ENCODE measurements around the gene COL23A1.
"Not testable (repeated sequence)": the region's sequence is repeated elsewhere in the genome, so short reads cannot be mapped to it uniquely, and the experiment has no call there.

The COL23A1 gene

GRCh38 chr5:178372142-178372571, 218.0 kb downstream of the COL23A1 start:
- Mint-ChIP-seq H3K4me1 (peaks cover 40% of the 10 kb centered on the region), H3K36me3 (ENCODE audit: low read depth) (peaks cover 21% of the 10 kb centered on the region), H3K4me3 (no peak overlapping the region), H3K27ac (peak overlapping the region; percentile 83), H3K27me3 (ENCODE audit: low read depth, poor library complexity) (peaks cover 11% of the 10 kb centered on the region), H3K9me3 (peaks cover 23% of the 10 kb centered on the region)
- DNase-seq, result no peak
- TF ChIP-seq, protein P1, sequence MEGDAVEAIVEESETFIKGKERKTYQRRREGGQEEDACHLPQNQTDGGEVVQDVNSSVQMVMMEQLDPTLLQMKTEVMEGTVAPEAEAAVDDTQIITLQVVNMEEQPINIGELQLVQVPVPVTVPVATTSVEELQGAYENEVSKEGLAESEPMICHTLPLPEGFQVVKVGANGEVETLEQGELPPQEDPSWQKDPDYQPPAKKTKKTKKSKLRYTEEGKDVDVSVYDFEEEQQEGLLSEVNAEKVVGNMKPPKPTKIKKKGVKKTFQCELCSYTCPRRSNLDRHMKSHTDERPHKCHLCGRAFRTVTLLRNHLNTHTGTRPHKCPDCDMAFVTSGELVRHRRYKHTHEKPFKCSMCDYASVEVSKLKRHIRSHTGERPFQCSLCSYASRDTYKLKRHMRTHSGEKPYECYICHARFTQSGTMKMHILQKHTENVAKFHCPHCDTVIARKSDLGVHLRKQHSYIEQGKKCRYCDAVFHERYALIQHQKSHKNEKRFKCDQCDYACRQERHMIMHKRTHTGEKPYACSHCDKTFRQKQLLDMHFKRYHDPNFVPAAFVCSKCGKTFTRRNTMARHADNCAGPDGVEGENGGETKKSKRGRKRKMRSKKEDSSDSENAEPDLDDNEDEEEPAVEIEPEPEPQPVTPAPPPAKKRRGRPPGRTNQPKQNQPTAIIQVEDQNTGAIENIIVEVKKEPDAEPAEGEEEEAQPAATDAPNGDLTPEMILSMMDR (IDR thresholded peaks at IDR 0.05), result no peak

DNA sequence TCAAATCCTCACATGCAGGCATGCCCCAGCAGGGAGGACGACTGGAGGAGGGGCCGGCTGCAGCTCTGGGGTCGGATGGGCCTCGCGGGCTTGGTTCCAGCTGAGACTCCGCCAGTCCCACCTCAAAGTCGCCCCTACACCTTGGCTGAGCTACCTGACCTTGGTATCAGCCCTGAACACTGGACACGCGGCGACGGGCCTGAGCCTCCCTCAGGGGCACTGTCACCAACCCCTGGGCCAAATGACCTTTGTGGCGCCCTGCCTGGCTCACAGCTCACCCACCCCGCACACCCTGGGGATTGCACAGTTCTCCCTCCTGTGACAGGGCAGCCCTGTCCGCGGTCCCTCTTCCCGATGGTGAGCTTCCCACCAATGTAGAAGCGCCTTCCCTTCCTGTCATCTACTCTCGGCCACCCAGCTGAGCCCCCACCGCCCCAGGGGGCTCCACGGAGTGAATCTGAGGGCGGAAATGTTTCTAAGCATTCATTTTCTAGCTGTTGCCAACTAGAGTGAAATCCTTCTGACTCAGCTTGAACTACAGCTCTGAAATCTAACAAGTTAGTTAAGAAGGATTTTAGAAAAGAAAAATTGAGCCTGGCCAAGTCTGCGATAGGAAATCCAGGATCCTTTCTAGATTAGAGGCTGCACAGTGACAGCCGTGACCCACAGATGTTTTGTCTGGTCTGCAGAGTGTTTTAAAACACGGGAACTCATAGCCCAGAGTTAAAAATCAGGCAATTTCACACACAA, 218.7 kb downstream of the COL23A1 start:
- Mint-ChIP-seq H3K9me3 (peaks cover 23% of the 10 kb centered on the region), H3K27ac (peak overlapping the region; percentile 83), H3K4me3 (no peak overlapping the region), H3K4me1 (peaks cover 39% of the 10 kb centered on the region), H3K36me3 (ENCODE audit: low read depth) (peaks cover 21% of the 10 kb centered on the region), H3K27me3 (ENCODE audit: low read depth, poor library complexity) (peaks cover 15% of the 10 kb centered on the region)
- DNase-seq, result no peak
- TF ChIP-seq, protein P1 (IDR thresholded peaks at IDR 0.05), result no peak

DNA sequence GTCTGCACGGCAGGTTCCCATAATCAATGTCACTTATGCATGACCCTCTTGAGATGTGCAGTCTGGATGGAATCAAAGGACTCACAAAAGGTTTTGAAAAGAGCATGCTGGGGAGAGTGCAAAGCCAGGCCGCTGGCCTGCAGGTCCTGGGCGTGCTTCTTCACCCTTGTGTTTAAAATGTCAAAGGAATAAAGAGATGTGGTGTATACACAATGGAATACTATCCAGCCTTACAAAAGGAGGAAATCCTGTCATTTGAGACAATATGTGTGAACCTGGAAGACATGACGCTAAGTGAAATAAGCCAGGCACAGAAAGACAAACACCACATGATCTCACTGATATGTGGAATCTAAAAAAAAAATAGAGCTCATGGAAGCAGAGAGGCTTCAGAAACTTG, 220.1 kb downstream of the COL23A1 start:
- H3K27ac Mint-ChIP-seq, result no peak overlapping the region
- H3K27me3 Mint-ChIP-seq (ENCODE audit: low read depth, poor library complexity), result peaks cover 18% of the 10 kb centered on the region
- peaks cover 40% of the 10 kb centered on the region for H3K4me1 Mint-ChIP-seq

DNA sequence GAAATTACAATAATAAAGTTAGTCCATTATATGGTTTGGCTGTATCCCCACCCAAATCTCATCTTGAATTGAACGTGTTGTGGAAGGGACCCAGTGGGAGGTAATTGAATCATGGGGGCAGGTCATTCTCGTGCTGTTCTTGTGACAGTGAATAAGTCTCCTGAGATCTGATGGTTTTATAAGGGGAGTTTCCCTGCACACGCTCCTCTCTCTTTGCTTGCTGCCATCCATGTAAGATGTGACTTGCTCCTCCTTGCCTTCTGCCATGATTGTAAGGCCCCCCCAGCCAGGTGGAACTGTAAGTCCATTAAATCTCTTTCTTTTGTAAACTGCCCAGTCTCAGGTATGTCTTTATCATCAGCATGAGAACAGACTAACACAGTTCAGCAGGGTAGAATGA, 220.7 kb downstream of the COL23A1 start:
- peaks cover 47% of the 10 kb centered on the region for H3K4me1 Mint-ChIP-seq
- peaks cover 21% of the 10 kb centered on the region for H3K36me3 Mint-ChIP-seq (ENCODE audit: low read depth)
- peaks cover 23% of the 10 kb centered on the region for H3K9me3 Mint-ChIP-seq
- not testable (repeated sequence) for H3K27ac Mint-ChIP-seq, DNase-seq, H3K4me3 Mint-ChIP-seq
- H3K27me3 Mint-ChIP-seq (ENCODE audit: low read depth, poor library complexity), result peaks cover 18% of the 10 kb centered on the region

More for the DNA sequence above, 220.1 kb downstream of the COL23A1 start:
- no peak for DNase-seq
- Mint-ChIP-seq H3K36me3 (ENCODE audit: low read depth) (peaks cover 21% of the 10 kb centered on the region), H3K9me3 (peaks cover 23% of the 10 kb centered on the region), H3K4me3 (no peak overlapping the region)
- TF ChIP-seq, protein P1 (IDR thresholded peaks at IDR 0.05), result no peak

DNA sequence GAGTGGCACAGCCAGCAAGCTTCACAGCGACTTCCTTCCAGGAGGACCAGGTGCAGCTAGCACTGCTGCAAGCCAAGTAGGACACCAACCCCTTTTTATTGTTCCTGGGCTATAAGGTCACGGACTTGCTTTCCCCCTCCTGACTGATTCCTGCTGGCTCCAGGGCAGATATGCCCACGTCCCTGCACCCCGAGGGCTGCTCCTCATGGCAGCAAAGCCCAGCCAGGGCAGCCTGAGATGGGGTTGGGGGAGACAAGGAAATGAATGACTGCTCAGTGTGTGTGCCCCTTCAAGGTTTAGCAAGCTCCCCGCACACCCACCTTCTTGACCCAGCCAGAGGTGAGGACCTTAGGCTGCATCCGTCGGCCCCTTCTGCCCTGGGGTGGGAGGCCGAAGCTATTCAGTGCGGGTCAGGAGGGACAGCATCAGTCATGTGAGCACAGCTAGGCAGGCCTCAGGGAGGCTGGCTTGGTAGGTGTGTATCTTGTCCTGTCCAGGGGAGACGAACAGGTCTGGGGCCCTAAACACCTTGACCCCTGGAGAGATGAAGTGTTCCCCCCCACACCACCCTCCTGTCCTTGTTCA, 221.4 kb downstream of the COL23A1 start:
- peaks cover 23% of the 10 kb centered on the region for H3K9me3 Mint-ChIP-seq
- H3K36me3 Mint-ChIP-seq (ENCODE audit: low read depth), result peaks cover 21% of the 10 kb centered on the region
- H3K4me1 Mint-ChIP-seq, result peaks cover 53% of the 10 kb centered on the region
- peaks cover 21% of the 10 kb centered on the region for H3K27me3 Mint-ChIP-seq (ENCODE audit: low read depth, poor library complexity)
- H3K4me3 Mint-ChIP-seq, result no peak overlapping the region
- no peak overlapping the region for H3K27ac Mint-ChIP-seq
- DNase-seq, result no peak
- TF ChIP-seq, protein P1 (IDR thresholded peaks at IDR 0.05), result no peak

DNA sequence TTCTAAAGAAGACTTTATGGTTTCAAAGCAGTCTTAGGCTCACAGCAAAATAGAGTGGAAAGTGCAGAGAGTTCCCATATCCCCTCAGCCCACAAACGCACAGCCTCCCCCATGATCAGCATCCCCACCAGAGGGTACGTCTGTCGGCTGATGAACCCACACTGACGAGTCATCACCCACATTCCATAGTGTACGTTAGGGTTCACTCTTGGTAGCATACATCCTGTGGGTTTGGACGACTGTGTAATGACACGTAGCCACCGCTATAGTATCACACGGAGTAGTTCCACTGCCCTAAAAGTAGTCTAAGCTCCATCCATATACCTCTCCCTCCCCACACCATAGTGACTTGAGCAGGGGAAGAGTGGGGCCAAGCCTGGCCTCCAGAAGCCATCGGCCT, 221.9 kb downstream of the COL23A1 start:
- DNase-seq, result no peak
- TF ChIP-seq, protein P1 (IDR thresholded peaks at IDR 0.05), result no peak
- no peak overlapping the region for H3K27ac Mint-ChIP-seq

More for the DNA sequence above, 221.9 kb downstream of the COL23A1 start:
- peaks cover 21% of the 10 kb centered on the region for H3K36me3 Mint-ChIP-seq (ENCODE audit: low read depth)
- no peak overlapping the region for H3K4me3 Mint-ChIP-seq
- H3K9me3 Mint-ChIP-seq, result peaks cover 23% of the 10 kb centered on the region
- H3K4me1 Mint-ChIP-seq, result peaks cover 59% of the 10 kb centered on the region
- peaks cover 21% of the 10 kb centered on the region for H3K27me3 Mint-ChIP-seq (ENCODE audit: low read depth, poor library complexity)

Measured in nephron progenitor cell (in vitro differentiated cells).